Inflammatory macrophage treated with lipopolysaccharide for 4 hours (primary cell): ENCODE data around the gene CSNK2B.

Source experiments
- DNase-seq: peaks from one replicate; pipeline ENCODE4 v3.0.0-alpha.2; 2020

The CSNK2B gene

GRCh38 chr6:31662124-31662723 is 3.7 kb upstream of the CSNK2B start:
- DNase-seq, result no peak

DNA sequence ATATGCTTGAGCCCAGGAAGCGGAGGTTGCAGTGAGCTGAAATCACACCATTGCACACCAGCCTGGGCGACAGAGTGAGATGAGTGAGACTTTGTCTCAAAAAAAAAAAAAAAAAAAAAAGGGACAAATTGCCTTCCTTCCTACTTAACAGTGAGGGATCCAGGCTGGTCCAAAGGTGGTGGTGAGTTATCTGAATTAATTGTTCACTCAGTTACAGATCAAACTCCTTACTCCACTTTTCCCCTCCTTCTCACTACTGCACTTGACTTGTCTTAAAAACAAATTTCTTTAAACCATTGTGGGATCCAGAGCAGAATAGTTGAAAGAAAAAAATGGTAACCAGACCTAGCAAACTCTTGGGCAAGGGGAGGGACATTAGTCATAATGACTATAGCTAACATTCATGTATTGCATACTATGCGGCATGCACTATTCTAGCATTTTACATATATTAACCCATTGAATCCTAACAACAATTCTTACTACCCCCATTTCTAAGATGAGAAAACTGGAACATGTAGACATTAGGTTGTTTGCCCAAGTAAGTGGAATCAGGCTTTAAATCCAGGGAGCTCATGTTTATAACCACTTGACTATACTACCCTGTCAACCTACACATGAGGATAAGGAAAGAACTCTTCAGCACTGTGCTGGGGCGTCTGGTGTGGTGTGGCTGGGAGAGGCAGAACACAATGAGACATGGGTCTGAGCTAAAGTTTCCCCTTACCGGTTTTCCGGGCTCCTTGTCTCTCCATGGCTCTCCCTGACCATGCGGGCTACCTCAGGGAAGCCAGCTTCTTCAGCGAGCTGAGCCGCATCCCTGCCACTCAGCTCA is 2.5 kb upstream of the CSNK2B start:
- peak; percentile 74 for DNase-seq

- DNase-seq, result no peak
These were observed 1.7 kb upstream of the CSNK2B start for GRCh38 chr6:31663961-31664789.

GRCh38 chr6:31664790-31665500 is 935 bp upstream of the CSNK2B start, which contains the start of gene GPANK1:
Gene GPANK1, minus strand, starts transcription at chr6:31664997. Its CDS starts 519 bp downstream, at chr6:31664478.
- DNase-seq, result peak; percentile 97

GRCh38 chr6:31666337-31666965 is 571 bp downstream of the CSNK2B start:
- DNase-seq, result peak; percentile 72

- no peak for DNase-seq
These were observed 3.8 kb downstream of the CSNK2B start, which contains the start of gene LY6G5B for GRCh38 chr6:31669676-31670075. Gene LY6G5B, plus strand, starts transcription at chr6:31669976. Its CDS starts 975 bp downstream, at chr6:31670951.

GRCh38 chr6:31676322-31676903 is 10.5 kb downstream of the CSNK2B start:
- no peak for DNase-seq

DNA sequence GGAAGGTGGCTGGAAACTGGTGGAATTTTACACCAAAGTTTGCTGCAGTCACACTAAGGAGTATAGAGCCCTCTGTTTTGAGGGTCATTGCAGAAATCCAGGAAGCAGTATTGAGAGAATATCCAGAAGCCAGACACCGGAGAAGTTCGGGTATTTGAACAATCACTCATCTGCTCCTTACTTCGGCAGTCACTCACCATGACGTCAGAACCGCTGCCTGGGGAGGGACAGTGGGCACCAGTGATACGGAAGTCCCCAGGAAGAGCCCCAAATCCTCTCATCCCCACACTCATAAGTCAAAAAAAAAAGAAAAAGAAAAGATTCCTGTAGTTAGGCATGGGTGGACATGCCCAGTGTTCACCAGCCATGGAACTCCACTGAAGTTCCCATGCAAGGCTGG is 11.0 kb downstream of the CSNK2B start:
- DNase-seq, result no peak

GRCh38 chr6:31677955-31678354 is 12.1 kb downstream of the CSNK2B start:
- no peak for DNase-seq

DNA sequence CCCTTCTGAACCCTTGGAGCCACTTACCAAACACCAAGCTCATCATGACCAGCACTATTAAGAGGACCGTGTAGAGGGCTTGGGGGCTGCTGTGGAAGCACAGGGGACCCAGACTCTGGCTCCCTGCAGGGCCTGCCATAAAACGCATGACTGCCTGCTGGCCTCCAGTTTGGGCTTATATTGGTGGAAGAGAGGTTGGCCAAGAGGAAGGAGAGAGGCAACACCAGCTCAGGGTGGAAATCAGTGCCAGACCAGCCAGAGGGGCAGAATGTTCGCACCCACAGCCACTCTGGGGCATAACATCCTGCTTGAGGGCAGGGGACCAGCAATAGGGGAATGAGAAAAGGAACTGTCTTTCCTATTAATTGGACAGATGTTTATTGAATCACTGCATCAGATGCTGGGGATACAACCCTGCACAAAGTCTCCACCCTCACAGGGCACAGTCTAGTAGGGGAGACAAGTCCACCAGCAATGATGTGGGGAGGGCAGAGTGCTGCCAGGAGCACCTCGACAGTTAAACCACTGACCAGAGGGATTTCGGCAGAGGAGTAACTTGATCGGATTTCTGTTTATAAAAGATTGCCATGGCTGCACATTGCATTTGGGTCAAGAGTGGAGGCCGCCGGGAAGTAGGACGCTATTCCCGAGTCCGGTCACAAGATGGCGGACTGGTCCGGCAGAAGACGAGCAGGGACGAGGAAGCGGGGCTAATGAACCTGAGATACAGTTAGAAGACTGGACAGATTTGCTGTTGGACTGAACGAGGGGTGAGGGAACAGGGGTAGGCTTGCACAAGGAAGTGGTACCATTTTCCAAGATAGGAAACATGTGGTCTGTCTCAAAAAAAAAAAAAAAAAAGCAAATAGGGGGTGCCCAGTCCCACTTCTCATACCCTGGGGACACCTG is 14.6 kb downstream of the CSNK2B start, which contains the start of gene LY6G5C:
LY6G5C (minus strand) TSS at position 842 of the 909 bp plus-strand sequence; CDS start at position 148, 694 bp downstream.
- DNase-seq, result peak; percentile 69

DNA sequence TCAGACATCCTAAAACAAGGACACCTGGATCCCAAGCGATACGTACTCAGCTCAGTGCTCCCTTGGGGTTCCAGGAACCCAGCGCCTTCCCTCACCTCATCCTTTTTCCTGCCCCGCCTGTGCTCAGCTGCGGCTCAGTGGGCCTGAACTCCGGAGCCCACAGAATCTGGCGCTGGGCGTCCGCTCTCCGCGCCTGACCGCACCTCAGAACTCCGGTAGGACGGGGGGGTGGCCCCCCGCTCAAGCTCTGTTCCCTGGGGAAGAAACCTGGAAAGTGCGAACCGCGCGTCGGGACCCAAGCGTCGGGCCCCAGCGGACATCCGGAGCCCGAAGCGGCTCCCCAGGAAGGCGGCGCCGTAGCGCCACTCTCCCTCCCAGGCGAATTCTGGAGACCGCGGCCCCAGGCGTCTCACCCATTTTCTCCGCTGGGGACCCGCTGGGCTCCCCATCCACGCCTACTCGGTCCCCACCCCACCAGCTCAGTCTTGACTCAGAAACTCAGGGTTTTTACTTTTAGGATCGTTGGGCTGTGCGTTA is 15.3 kb downstream of the CSNK2B start:
- DNase-seq, result peak; percentile 39

DNA sequence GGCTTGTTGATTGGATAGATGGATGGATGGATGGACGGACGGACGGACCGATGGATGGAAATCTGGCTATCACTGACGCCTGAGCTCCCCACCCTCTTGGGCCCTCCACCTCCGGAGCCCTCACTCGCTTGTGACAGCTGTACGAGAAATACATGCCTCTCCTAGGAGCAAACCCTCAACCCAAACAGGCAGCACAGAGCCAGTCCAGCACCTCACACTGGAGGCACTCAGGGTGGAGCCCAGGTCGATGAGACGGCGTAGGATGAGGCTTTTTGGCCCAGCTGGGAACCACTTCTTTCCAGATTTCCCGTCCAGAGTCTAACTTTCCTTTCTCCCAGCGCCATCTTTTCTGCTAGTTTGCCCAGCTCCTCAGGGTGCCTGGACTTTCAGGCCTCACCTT is 17.7 kb downstream of the CSNK2B start:
- no peak for DNase-seq

DNA sequence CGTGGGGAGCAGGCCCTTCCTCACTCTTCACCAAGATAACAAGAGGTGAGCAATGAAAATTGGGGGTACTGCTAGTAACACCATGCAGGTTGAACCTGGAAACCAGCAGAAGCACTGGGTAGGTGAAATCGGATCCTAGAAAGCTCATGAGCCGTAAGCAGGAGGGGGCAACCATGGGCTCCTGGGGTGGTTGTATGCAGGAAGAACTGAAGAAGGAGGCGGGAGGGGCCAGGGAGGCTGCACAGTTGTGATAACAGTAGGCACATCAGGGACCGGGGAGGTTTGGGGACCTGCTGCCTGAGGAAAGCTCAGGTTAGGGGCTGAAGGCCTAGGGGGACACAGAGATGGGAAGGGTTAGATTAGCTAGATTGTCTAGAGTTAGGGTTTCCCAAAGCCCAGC is 20.6 kb downstream of the CSNK2B start:
- no peak for DNase-seq

- no peak for DNase-seq
These were observed 21.4 kb downstream of the CSNK2B start for GRCh38 chr6:31687321-31687720.

DNA sequence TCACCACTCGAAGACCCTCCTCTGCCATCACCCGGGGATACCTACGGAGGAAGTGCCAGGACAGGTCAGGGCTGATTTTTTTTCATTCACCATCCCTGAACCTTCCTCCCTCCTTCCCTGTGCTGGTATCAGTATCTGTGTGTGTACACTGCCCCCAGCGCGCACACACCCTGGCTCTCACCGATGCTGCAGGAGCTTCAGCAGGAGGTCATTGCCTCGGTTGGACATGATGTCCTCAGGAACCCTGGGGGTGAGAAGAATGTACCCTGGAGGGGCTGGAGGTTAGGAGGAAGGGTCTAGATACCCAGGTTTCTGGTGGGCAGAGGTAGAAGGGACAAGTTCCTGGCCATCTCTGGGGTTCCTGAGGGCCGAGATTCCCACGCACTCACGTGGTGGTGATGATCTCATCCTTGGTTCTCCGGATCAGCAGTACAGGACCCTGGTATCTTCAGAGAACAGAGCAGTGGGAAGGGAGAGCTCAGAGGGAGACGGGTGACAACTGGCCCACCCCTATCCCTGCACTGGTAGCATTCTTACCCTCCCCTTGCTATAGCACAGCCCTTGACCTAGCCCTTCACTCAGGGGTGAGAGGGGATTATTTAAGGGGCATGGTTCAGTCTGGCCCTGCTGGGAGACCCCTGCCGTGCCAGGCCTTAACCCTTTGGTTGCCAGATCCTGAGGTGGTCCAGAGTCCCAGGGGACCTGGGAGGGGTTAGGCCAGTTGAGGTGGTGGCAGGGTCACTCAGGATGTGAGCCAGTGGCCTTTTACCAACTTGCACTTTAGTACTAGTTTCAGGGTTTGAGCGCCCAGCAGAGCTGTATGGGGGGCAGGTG is 22.2 kb downstream of the CSNK2B start:
- DNase-seq, result no peak

DNA sequence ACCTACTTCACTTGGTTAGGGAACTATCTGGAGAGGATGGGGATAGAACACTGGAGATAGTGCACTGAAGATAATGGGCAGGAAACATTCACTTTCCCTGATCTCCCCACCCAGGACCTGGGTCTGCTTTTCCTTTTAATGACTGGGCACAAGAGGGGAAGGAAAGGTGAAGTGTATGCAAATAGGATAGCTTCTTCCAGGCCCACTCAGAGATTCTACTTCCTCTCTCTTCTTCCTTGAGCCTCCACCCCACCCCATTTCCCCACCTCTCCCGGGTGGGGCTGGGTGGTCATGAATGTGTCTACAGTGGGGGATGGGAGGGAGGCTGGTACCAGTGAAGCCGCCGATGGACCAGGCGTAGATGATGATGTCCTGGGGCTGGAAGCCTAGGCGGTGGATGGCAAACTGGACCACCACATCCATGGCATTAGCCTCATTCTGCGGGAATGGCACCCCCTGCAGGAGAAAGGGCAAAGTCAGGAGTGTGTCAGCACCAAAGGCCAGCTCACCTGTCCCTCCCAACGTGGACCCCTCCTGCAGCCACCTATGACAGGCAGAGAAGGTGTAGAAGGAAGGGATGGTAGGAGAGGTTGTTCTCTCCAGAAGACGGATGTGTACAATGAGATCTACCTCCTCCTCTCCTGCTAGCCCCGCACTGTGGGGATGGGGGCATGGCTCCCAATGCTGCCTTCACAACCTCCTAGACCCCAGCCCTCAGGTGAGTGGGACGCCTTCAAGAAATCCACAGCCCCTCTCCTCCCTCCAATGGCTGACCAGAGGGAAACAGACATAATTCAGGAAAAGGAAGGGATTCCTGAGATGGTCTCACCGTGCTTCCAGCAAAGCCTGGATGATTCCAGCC is 23.6 kb downstream of the CSNK2B start:
- DNase-seq, result peak; percentile 31

GRCh38 chr6:31690231-31691077 is 24.6 kb downstream of the CSNK2B start:
- DNase-seq, result peak; percentile 16
